ENCODE measurements around the gene SLC20A1.

SLC20A1 gene

GRCh38 chr2:112660138-112660537, 14.4 kb downstream of the SLC20A1 start:
- DNase-seq, result no peak
- no peaks in the 10 kb centered on the region for H3K4me1 ChIP-seq (ENCODE audit: low read length)
- peaks cover 43% of the 10 kb centered on the region for H3K79me2 ChIP-seq (ENCODE audit: low read length)
- TF ChIP-seq EZH2 (optimal IDR thresholded peaks at IDR 0.05; ENCODE audit: low read depth, low read length) (no peak), EZH2phosphoT487 (IDR thresholded peaks at IDR 0.05; ENCODE audit: low read length) (no peak)
- TF ChIP-seq, protein P1, sequence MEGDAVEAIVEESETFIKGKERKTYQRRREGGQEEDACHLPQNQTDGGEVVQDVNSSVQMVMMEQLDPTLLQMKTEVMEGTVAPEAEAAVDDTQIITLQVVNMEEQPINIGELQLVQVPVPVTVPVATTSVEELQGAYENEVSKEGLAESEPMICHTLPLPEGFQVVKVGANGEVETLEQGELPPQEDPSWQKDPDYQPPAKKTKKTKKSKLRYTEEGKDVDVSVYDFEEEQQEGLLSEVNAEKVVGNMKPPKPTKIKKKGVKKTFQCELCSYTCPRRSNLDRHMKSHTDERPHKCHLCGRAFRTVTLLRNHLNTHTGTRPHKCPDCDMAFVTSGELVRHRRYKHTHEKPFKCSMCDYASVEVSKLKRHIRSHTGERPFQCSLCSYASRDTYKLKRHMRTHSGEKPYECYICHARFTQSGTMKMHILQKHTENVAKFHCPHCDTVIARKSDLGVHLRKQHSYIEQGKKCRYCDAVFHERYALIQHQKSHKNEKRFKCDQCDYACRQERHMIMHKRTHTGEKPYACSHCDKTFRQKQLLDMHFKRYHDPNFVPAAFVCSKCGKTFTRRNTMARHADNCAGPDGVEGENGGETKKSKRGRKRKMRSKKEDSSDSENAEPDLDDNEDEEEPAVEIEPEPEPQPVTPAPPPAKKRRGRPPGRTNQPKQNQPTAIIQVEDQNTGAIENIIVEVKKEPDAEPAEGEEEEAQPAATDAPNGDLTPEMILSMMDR (IDR thresholded peaks at IDR 0.05; ENCODE audit: low read length), result no peak
- H3K36me3 ChIP-seq (replicated peaks; ENCODE audit: insufficient read depth, low read length), result peaks cover 41% of the 10 kb centered on the region
- H3K4me3 ChIP-seq (ENCODE audit: low read length), result no peak overlapping the region
- peaks cover 14% of the 10 kb centered on the region; the same call in 1 of the 2 replicates for H4K20me1 ChIP-seq (ENCODE audit: insufficient read depth, low read length)
- no peak overlapping the region for H3K4me2 ChIP-seq (ENCODE audit: low read depth, low read length)
- H3K27me3 ChIP-seq (replicated peaks; ENCODE audit: insufficient read depth, low read length), result no peaks in the 10 kb centered on the region
- no peak overlapping the region for H3K27ac ChIP-seq (ENCODE audit: low read length)
- H3K9me3 ChIP-seq (replicated peaks; ENCODE audit: insufficient read depth, low read length), result no peaks in the 10 kb centered on the region
- H3K9ac ChIP-seq (ENCODE audit: low read length), result no peak overlapping the region
- no peaks in the 10 kb centered on the region; the same call in 1 of the 2 replicates for H3F3A ChIP-seq (ENCODE audit: insufficient read depth, low read length)
- H3K9me2 ChIP-seq (replicated peaks; ENCODE audit: insufficient read depth, low read length), result no peaks in the 10 kb centered on the region
- no peak overlapping the region for H2AFZ ChIP-seq (ENCODE audit: low read length)

- no peaks in the 10 kb centered on the region for H3K27me3 ChIP-seq (replicated peaks; ENCODE audit: insufficient read depth, low read length)
- H3K4me2 ChIP-seq (ENCODE audit: low read depth, low read length), result no peak overlapping the region
- no peaks in the 10 kb centered on the region for H3K4me1 ChIP-seq (ENCODE audit: low read length)
- peaks cover 39% of the 10 kb centered on the region for H3K36me3 ChIP-seq (replicated peaks; ENCODE audit: insufficient read depth, low read length)
- no peaks in the 10 kb centered on the region for H3K9me3 ChIP-seq (replicated peaks; ENCODE audit: insufficient read depth, low read length)
- no peak for TF ChIP-seq EZH2phosphoT487 (IDR thresholded peaks at IDR 0.05; ENCODE audit: low read length)
- TF ChIP-seq EZH2 (optimal IDR thresholded peaks at IDR 0.05; ENCODE audit: low read depth, low read length), result no peak
- TF ChIP-seq, protein P1 (IDR thresholded peaks at IDR 0.05; ENCODE audit: low read length), result no peak
- peaks cover 41% of the 10 kb centered on the region for H3K79me2 ChIP-seq (ENCODE audit: low read length)
- no peak overlapping the region for H3K9ac ChIP-seq (ENCODE audit: low read length)
- no peak overlapping the region for H3K4me3 ChIP-seq (ENCODE audit: low read length)
- no peak for DNase-seq
- H4K20me1 ChIP-seq (ENCODE audit: insufficient read depth, low read length), result peaks cover 14% of the 10 kb centered on the region; the same call in 1 of the 2 replicates
- H3K27ac ChIP-seq (ENCODE audit: low read length), result no peak overlapping the region
- H3K9me2 ChIP-seq (replicated peaks; ENCODE audit: insufficient read depth, low read length), result no peaks in the 10 kb centered on the region
- no peaks in the 10 kb centered on the region; the same call in 1 of the 2 replicates for H3F3A ChIP-seq (ENCODE audit: insufficient read depth, low read length)
- no peak overlapping the region for H2AFZ ChIP-seq (ENCODE audit: low read length)
Observed at GRCh38 chr2:112661656-112662305, 16.0 kb downstream of the SLC20A1 start.

DNA sequence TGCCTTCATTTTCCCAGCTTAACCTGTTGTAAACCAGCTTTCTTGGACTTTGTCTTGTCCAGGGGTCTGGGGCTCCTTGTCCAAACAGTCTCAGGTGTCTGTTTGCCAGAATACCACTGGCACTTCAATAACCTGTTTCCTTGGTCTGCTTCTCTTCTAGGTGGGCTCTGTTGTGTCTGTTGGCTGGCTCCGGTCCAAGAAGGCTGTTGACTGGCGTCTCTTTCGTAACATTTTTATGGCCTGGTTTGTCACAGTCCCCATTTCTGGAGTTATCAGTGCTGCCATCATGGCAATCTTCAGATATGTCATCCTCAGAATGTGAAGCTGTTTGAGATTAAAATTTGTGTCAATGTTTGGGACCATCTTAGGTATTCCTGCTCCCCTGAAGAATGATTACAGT, 17.0 kb downstream of the SLC20A1 start:
- TF ChIP-seq, protein P1 (IDR thresholded peaks at IDR 0.05; ENCODE audit: low read length), result no peak
- TF ChIP-seq EZH2phosphoT487 (IDR thresholded peaks at IDR 0.05; ENCODE audit: low read length) (no peak), EZH2 (optimal IDR thresholded peaks at IDR 0.05; ENCODE audit: low read depth, low read length) (no peak)
- Histone ChIP-seq H3K4me3 (ENCODE audit: low read length) (no peak overlapping the region), H2AFZ (ENCODE audit: low read length) (no peak overlapping the region), H3K36me3 (replicated peaks; ENCODE audit: insufficient read depth, low read length) (peaks cover 39% of the 10 kb centered on the region), H3K79me2 (ENCODE audit: low read length) (peaks cover 38% of the 10 kb centered on the region), H3K27ac (ENCODE audit: low read length) (no peak overlapping the region), H3K27me3 (replicated peaks; ENCODE audit: insufficient read depth, low read length) (no peaks in the 10 kb centered on the region), H3K9me3 (replicated peaks; ENCODE audit: insufficient read depth, low read length) (no peaks in the 10 kb centered on the region), H3K9ac (ENCODE audit: low read length) (no peak overlapping the region), H3K4me2 (ENCODE audit: low read depth, low read length) (no peak overlapping the region), H3K9me2 (replicated peaks; ENCODE audit: insufficient read depth, low read length) (no peaks in the 10 kb centered on the region), H4K20me1 (ENCODE audit: insufficient read depth, low read length) (peaks cover 14% of the 10 kb centered on the region; the same call in 1 of the 2 replicates), H3F3A (ENCODE audit: insufficient read depth, low read length) (no peaks in the 10 kb centered on the region; the same call in 1 of the 2 replicates), H3K4me1 (ENCODE audit: low read length) (no peaks in the 10 kb centered on the region)
- no peak for DNase-seq
